Pancreas (tissue), 10 donors: Measurements from ENCODE around the gene OR51B4. TPM values are rescaled to one million over a fixed set of nuclear protein-coding genes. Genes with fewer than 3 reads are reported as not detected.

ENCODE experiments used
- ATAC-seq, 4 donors: fragments of 200-7000 bp; cut with Tn5 transposase; one replicate each; pipeline versions ENCODE4 v1.8.0 to v1.9.1; 2020; ENCODE audit warnings: mild to moderate bottlenecking in 4 of 4, moderate library complexity in 4 of 4
- DNase-seq, 6 donors: peaks; one replicate each; pipeline ENCODE4 v3.0.0-alpha.2; 2020
- FAIRE-seq: peaks from 2 replicates; lab custom pipeline; 2012; peaks lifted over from hg19 to GRCh38; lab: Jason Lieb, UNC
- H3K27ac ChIP-seq, 4 donors: fragments of 200-600 bp; sonication (generic); 1 replicate in 3 of 4; 2 replicates in 1 of 4; pipeline versions ENCODE4 v1.5.0 to v1.8.0; 2020
- H3K27me3 ChIP-seq, 4 donors: fragments of 200-600 bp; one replicate each; pipeline ENCODE4 v1.8.0; 2021
- H3K36me3 ChIP-seq, 3 donors: fragments of 200-600 bp; sonication (generic) in 1 of 3; one replicate each; pipeline versions ENCODE4 v1.5.0 to v1.8.0; 2020 to 2021
- H3K4me1 ChIP-seq, 3 donors: fragments of 200-600 bp; one replicate each; pipeline ENCODE4 v1.8.0; 2021
- H3K4me3 ChIP-seq, 4 donors: fragments of 200-600 bp; sonication (generic) in 2 of 4; one replicate each; pipeline versions ENCODE4 v1.5.0 to v1.8.0; 2020 to 2021
- H3K9me3 ChIP-seq, 4 donors: fragments of 200-600 bp; one replicate each; pipeline ENCODE4 v1.8.0; 2021
- WGBS, 2 donors: extraction: QIAGEN DNeasy Blood & Tissue Kit; methylation state at CpG; one replicate each; pipeline ENCODE4 v1.1.7; 2013; 5-methylcytosine and 5-hydroxymethylcytosine counted together
- intact Hi-C, 3 donors: fragments of 100-400 bp; cut with DNase I; formaldehyde crosslinking; loops; one replicate each; pipeline versions ENCODE4 v1.11.1 to v1.14.2; 2022
- polyA plus RNA-seq, 2 donors: library from polyadenylated mRNA; stranded (reverse); fragments of 200-250 nt; gene quantifications; one replicate each; pipeline ENCODE4 v1.2.3, GENCODE V29; 2013
- total RNA-seq, 6 donors: library from RNA; stranded (reverse); fragmentation: NEBNext Ultra II Directional in 4 of 6; extraction: Animal tissue kit (Norgen Biotek cat#: 25700) in 4 of 6; gene quantifications; one replicate each; pipeline versions ENCODE4 v1.2.1 to v1.2.4, GENCODE V29; 2021 to 2023
- TF ChIP-seq, protein P1 (sequence below), 4 donors: fragments of 200-600 bp; sonication (generic) in 3 of 4; IDR thresholded peaks; one replicate each; pipeline versions ENCODE4 v1.5.0 to v1.8.0; 2021; ENCODE audit warnings: antibody characterized with exemption in 4 of 4
- donor health status: healthy with polysubstance abuse.
- donor health status: DM: no; HTN: no; CAD: no; lungs with moderate emphysema.
- donor health status: DM: no; HTN: no; CAD: no.
- donor health status: control.
- donor health status: control.
- donor health status: Bipolar disorder and iron deficiency.
- donor health status: DM: yes; HTN: yes; CAD: no.
- donor health status: DM: no; HTN: no; CAD: no.
- donor health status: DM: no; HTN: no; CAD: no.
- donor health status: DM: yes; HTN: yes; CAD: no.

Gene OR51B4
- total and polyA plus RNA-seq, 8 donors: not detected

DNA sequence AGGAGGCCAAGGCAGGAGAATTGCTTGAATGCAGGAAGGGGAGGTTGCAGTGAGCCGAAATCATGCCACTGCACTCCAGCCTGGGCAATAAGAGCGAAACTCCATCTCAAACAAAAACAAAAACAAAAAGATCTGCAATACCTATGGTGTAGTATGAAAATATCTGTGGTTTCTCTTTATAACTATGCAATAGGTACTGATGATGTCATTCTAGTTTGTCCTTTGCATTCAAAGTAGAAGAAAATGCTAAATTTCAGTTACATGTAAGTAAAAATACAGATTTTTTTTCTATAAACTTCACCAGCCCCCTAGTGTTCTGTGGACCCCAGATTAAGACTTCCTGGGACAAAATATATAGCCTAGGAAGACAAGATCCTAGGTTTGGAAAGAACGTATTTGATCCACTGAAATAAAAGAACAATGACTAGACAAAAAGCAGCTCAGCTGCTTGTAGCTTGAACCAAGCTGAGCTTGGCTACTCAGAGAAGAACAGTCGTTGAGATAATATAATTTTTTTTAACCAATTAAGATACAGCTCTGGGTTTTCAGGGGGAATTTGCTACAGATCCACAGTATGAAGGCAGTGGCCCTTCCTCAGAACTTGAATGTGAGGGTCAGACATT, 29.2 kb downstream of the OR51B4 start:
- no peaks in the 10 kb centered on the region for H3K4me1 ChIP-seq
- H3K36me3 ChIP-seq: no peaks in the 10 kb centered on the region
- H3K27me3 ChIP-seq: no peaks in the 10 kb centered on the region
- FAIRE-seq (no peak), ATAC-seq (no peak), DNase-seq (no peak)
- no peak overlapping the region for H3K27ac ChIP-seq
- intact Hi-C loops: no loop called here
- TF ChIP-seq, protein P1, sequence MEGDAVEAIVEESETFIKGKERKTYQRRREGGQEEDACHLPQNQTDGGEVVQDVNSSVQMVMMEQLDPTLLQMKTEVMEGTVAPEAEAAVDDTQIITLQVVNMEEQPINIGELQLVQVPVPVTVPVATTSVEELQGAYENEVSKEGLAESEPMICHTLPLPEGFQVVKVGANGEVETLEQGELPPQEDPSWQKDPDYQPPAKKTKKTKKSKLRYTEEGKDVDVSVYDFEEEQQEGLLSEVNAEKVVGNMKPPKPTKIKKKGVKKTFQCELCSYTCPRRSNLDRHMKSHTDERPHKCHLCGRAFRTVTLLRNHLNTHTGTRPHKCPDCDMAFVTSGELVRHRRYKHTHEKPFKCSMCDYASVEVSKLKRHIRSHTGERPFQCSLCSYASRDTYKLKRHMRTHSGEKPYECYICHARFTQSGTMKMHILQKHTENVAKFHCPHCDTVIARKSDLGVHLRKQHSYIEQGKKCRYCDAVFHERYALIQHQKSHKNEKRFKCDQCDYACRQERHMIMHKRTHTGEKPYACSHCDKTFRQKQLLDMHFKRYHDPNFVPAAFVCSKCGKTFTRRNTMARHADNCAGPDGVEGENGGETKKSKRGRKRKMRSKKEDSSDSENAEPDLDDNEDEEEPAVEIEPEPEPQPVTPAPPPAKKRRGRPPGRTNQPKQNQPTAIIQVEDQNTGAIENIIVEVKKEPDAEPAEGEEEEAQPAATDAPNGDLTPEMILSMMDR (IDR thresholded peaks at IDR 0.05): no peak
- 62 to 70% methylated on average over 4 of the region's 4 CpGs for WGBS, 2 donors
- H3K4me3 ChIP-seq: no peak overlapping the region
- H3K9me3 ChIP-seq: no peaks in the 10 kb centered on the region

- 59 to 60% methylated on average over 4 of the region's 4 CpGs for WGBS, 2 donors
- H3K27me3 ChIP-seq: no peaks in the 10 kb centered on the region
- intact Hi-C loops: no loop called here
- DNase-seq (no peak), ATAC-seq (no peak), FAIRE-seq (no peak)
- no peak within 1 kb of the TSS for H3K27ac ChIP-seq
- TF ChIP-seq, protein P1 (IDR thresholded peaks at IDR 0.05): no peak
- no peaks in the 10 kb centered on the region for H3K4me1 ChIP-seq
- H3K36me3 ChIP-seq: no peaks in the 10 kb centered on the region
- no peaks in the 10 kb centered on the region for H3K9me3 ChIP-seq
- no peak within 1 kb of the TSS for H3K4me3 ChIP-seq
Measured at GRCh38 chr11:5269715-5270147, 32.0 kb downstream of the OR51B4 start, which contains the start of gene HBE1. HBE1 (minus strand) TSS chr11:5269945; CDS start chr11:5269890, 55 bp downstream.

- WGBS, 2 donors: 60 to 70% methylated on average over 2 of the region's 2 CpGs
- no peak for FAIRE-seq
Measured at GRCh38 chr11:5267033-5267563, 34.6 kb downstream of the OR51B4 start.

DNA sequence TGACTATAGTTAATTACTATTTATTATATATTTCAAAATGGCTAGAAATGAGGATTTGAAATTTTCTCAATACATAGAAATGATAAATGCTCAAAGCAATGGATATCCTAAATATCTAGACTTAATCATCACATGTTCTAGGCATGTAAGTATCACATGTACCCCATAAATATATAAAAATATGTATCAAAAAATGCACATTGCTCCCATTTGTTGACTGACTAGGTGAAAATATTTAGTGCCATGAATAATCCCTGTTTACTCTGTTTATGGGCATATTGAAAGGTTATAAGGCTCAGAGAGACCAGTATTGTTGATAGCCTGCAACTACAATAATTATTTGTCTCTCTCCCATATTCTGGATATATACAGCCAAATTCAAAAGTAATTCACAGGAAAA, 35.1 kb downstream of the OR51B4 start:
- no peak overlapping the region for H3K4me3 ChIP-seq
- intact Hi-C loops: no loop called here
- no peak overlapping the region for H3K27ac ChIP-seq
- no peak for DNase-seq
- no peaks in the 10 kb centered on the region for H3K9me3 ChIP-seq
- H3K27me3 ChIP-seq: no peaks in the 10 kb centered on the region
- H3K4me1 ChIP-seq: no peaks in the 10 kb centered on the region
- FAIRE-seq: no peak
- TF ChIP-seq, protein P1 (IDR thresholded peaks at IDR 0.05): no peak
- H3K36me3 ChIP-seq: no peaks in the 10 kb centered on the region
- no peak for ATAC-seq

More at GRCh38 chr11:5267033-5267563, 34.6 kb downstream of the OR51B4 start:
- no peak overlapping the region for H3K4me3 ChIP-seq
- H3K4me1 ChIP-seq: no peaks in the 10 kb centered on the region
- DNase-seq: no peak
- H3K36me3 ChIP-seq: no peaks in the 10 kb centered on the region
- H3K27ac ChIP-seq: no peak overlapping the region
- no peaks in the 10 kb centered on the region for H3K9me3 ChIP-seq
- TF ChIP-seq, protein P1 (IDR thresholded peaks at IDR 0.05): no peak
- no peaks in the 10 kb centered on the region for H3K27me3 ChIP-seq
- ATAC-seq: no peak
- intact Hi-C loops: no loop called here

DNA sequence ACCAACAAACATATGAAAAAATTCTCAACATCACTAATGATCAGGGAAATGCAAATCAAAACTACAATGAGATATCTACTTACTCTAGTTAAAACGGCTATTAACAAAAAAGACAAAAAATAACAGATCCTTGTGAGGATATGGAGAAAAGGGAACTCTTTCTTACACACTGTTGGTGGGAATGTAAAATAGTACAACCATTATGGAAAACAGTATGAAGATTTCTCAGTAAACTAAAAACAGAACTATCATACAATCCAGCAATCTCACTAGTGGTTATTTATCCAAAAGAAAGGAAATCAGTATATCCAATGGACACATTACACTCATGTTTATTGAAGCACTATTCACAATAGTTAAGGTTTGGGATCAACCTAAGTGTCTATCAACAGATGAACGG, 35.9 kb downstream of the OR51B4 start:
- intact Hi-C loops: no loop called here
- WGBS, 2 donors: 31 to 35% methylated on average over 2 of the region's 2 CpGs
- Histone ChIP-seq H3K27ac (no peak overlapping the region), H3K4me1 (no peaks in the 10 kb centered on the region), H3K4me3 (no peak overlapping the region), H3K9me3 (no peaks in the 10 kb centered on the region), H3K27me3 (no peaks in the 10 kb centered on the region), H3K36me3 (no peaks in the 10 kb centered on the region)
- no peak for DNase-seq
- ATAC-seq: no peak
- no peak for FAIRE-seq
- TF ChIP-seq, protein P1 (IDR thresholded peaks at IDR 0.05): no peak
